Measurements from ENCODE around the gene CALML3.

GRCh38 chr10:5488272-5489161 lies 36.2 kb upstream of the CALML3 start:
- TF ChIP-seq EZH2 (IDR thresholded peaks at IDR 0.05; ENCODE audit: borderline replicate concordance, insufficient read depth, low read depth, low read length, poor library complexity, severe bottlenecking) (no peak), CTCF (IDR thresholded peaks at IDR 0.05) (no peak)

Data from B cell (primary cell).